SK-MEL-5 (cell line): ENCODE data around the gene TSPAN8. TPM values are rescaled to one million over a fixed set of nuclear protein-coding genes. Genes with fewer than 3 reads are reported as not detected.
"Not testable (repeated sequence)": the region's sequence is repeated elsewhere in the genome, so short reads cannot be mapped to it uniquely, and the experiment has no call there.

Experiments
- DNase-seq: peaks from one replicate; pipeline ENCODE4 v3.0.0-alpha.2; 2016; ENCODE audit warnings: low read depth, low spot score
- in situ Hi-C: cut with HindIII; loops from 2 replicates; pipeline ENCODE4 v1.10.0; 2016; ENCODE audit warnings: low sequenced_read_pairs, high pct_unique_total_duplicates, low pct_unique_long_range_greater_than_20kb
- total RNA-seq: library from RNA; depleted of rRNA; stranded (reverse); fragments of >200 nt; shearing (Covaris generic); gene quantifications from 2 replicates; pipeline ENCODE4 v1.2.3, GENCODE V29; 2014

The TSPAN8 gene
- total RNA-seq, 1 experiment from 2014 or later: 0.50 TPM

- in situ Hi-C loops: no loop called here
- no peak for DNase-seq
These were observed 9.2 kb upstream of the TSPAN8 start for GRCh38 chr12:71166862-71167496.

GRCh38 chr12:71166280-71166679 lies 8.5 kb upstream of the TSPAN8 start:
- in situ Hi-C loops: no loop called here
- no peak for DNase-seq

DNA sequence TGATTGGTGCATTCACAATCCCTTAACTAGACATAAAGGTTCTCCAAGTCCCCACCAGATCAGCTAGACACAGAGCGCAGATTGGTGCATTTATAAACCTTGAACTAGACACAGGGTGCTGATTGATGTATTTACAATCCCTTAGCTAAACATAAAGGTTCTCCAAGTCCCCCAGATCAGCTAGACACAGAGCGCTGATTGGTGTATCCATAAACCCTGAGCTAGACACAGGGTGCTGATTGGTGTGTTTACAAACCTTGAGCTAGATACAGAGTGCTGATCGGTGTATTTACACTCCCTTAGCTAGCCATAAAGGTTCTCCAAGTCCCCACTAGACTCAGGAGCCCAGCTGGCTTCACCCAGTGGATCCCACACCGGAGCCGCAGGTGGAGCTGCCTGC lies 8.0 kb upstream of the TSPAN8 start:
- DNase-seq, in situ Hi-C loops: not testable (repeated sequence)

- DNase-seq: no peak
These were observed 6.9 kb upstream of the TSPAN8 start for GRCh38 chr12:71164568-71165197.

DNA sequence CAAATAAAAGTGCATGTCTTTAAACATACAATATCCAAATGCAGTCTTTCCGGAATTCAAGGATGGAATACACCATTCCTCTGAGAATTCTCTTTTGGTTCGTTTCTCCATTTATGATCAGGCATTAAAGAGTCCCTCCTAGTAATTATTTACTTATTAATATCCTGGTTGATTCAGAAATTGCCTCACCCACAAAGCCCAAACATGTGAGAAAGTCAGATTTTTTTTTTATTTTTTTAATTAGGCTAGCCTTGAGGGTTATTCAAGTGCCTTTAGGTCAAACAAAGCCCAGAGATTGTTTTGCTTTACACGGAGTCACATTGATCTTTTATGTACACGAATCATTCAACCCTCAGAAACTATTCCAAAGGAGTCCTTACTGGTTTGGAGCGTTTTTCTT lies 6.4 kb upstream of the TSPAN8 start:
- DNase-seq: no peak
- in situ Hi-C loops: no loop called here

More at GRCh38 chr12:71164568-71165197, 6.9 kb upstream of the TSPAN8 start:
- in situ Hi-C loops: no loop called here

DNA sequence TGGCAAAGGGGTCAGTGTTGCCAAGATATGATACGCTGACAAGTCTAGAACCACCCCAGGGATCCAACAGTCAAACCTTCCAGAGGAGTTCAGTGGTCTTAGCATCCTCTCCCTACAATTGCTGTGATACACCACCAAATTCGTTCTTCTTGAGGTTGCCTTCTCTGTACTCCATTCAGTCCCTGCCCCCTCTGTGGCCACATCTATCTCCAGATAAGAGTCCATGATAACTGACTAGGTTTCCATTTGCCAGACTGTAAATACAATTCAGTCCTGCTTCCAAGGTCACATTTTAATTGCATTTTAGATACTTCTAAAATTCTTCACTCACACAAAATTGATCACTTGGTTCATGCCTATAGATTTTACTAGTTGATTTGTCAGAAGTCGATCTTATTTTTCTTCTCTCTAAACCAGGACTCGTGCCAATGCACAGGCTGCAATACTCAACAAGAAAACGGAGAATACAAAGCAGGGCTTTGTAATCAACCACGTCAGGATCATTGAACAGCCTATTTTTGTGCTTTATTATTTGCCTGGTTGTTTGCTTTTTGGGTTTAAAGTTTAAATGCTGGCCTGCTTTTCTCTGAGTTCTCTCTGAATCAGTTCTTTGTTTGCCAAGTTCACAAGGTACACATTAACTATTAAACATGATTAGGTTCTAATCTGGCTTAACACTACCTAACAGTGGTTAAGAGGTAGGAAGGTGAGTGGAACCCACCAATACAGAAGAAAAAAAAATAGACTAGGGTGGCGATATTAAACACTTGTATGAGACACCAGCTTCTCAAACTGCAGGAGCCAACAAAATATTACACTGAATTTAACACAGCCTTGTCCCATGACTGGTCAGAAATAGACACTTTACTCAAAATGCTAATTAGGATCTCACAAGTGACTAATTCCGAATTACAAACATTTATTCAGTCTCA lies 5.3 kb upstream of the TSPAN8 start:
- in situ Hi-C loops: no loop called here
- DNase-seq: peak; percentile 78

DNA sequence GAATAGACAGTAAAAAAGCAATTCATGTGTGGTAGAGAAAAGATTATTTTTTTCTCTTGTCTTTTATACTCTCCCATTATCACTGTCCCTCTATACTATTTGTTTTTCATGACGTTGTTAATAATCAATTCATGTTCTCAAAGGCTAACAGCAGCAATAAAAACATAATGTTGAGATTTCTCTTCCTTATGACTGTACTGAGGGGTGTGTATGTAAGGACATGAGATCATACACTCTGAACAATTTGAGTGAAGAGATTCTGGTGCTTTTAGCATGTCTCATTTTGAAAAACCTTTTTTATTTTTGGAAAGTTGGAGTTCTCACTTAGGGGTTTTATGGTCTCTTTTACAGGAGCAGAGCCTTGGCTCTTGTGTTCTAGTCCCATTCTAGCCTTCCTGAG lies 3.8 kb upstream of the TSPAN8 start:
- in situ Hi-C loops: no loop called here
- no peak for DNase-seq

DNA sequence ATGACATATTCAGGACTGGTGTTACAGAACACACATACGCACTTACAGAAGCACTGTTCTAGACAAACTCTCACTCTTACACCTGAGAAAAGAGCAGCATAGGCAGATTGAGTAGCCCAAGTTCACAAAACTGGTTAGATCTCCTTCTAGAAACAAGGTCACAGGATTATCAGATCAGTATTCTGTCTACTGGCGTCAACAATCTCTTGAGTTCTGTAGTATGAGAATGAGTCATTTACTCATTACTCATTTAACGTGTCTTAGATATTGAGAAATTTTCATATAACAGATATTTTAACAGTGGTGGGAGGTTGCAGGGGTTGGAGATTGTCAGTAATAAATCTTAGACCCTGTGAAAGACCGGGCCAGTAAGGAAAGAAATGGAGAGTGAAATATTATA lies 2.8 kb upstream of the TSPAN8 start:
- in situ Hi-C loops: no loop called here
- peak; percentile 16 for DNase-seq

DNA sequence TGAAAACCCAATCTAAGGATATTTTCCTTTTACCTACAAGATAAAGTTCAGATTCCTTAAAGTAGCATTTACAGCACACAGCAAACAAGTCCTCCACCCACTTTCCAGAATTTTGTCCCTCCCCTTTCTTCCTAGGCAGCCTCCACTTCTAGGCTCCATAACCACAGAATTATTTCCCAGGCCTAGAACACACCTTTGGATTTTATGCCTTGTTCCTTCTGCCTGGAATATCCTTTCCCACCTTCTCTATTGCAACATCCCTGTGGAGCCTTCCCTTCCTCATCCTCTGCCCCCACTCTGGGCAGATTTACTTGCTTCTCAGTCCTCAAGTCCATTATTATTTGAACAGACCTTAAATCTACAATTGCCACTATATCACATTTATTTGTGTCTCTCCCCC lies 2.1 kb upstream of the TSPAN8 start:
- in situ Hi-C loops: no loop called here
- no peak for DNase-seq

DNA sequence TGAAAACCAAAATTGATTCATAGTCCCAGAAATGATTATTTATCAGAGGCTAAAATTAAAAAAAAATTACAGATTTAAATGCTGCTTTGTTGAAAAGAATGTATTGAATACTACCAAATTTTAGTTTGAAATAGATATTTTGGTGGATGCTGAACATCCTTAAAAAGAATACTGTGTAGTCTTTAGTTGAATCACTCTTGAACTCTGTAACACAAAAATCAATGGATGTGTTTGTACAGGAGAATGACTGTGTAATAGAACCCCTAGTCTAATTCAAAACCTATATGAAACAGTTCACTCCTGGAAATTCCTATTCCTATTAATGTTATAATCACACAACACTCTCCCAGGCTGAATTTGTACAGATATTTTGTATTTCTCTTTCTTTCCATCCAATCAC lies 1.5 kb upstream of the TSPAN8 start:
- in situ Hi-C loops: no loop called here
- DNase-seq: no peak

- DNase-seq: no peak
- in situ Hi-C loops: no loop called here
These were observed 623 bp upstream of the TSPAN8 start for GRCh38 chr12:71158361-71158882.

- in situ Hi-C loops: no loop called here
- DNase-seq: no peak
These were observed 2.6 kb downstream of the TSPAN8 start for GRCh38 chr12:71155225-71155624.

DNA sequence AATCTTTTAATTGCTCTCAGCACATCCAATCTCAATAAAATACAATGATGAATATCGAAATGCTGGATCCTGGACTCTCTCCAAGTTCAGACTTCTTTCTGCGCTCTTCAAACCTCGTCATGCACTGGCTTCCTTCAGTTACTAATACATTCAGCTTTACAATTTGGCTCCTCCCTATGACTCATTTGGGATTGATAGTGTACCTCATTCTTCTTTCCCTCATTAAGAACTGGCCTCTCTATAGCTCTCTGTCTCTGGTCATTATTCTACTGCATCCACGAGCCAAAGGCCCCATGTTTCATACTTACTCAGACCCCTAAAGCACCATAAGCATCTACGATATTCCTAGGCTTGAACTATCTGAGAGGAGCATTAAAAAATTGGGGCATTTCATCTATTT lies 4.9 kb downstream of the TSPAN8 start:
- in situ Hi-C loops: no loop called here
- DNase-seq: peak; percentile 13

DNA sequence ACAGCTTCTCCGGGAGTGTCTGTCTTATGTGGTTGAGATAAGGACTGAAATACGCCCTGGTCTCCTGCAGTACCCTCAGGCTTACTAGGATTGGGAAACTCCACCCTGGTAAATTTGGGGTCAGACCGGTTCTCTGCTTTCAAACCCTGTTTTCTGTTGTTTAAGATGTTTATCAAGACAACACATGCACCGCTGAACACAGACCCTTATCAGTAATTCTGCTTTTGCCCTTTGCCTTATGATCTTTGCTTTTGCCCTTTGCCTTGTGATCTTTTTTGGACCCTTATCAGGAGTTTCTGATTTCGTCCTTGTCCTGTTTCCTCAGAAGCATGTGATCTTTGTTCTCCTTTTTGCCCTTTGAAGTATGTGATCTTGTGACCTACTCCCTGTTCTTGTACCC lies 7.8 kb downstream of the TSPAN8 start:
- DNase-seq, in situ Hi-C loops: not testable (repeated sequence)

DNA sequence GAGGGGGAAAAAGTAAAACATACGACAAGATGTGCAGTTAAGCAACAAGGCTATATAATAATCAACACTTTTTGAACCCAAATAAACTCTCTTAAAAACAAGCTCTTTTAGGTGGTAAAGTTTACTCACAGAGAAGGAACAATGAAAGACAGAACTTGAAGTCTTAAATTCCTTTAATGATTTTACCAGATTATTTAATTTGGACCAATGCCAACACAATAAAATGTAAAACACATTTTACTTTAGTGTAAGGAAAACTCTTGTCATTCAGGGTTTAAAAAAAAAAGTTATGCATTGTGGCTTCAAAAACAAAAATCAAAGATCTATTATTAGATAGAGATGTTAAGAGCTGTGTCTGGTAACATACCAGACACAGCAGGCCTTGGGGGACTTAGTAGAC lies 13.1 kb downstream of the TSPAN8 start:
- in situ Hi-C loops: no loop called here
- DNase-seq: no peak

- in situ Hi-C loops: no loop called here
These were observed 14.8 kb downstream of the TSPAN8 start for GRCh38 chr12:71142956-71143355.

DNA sequence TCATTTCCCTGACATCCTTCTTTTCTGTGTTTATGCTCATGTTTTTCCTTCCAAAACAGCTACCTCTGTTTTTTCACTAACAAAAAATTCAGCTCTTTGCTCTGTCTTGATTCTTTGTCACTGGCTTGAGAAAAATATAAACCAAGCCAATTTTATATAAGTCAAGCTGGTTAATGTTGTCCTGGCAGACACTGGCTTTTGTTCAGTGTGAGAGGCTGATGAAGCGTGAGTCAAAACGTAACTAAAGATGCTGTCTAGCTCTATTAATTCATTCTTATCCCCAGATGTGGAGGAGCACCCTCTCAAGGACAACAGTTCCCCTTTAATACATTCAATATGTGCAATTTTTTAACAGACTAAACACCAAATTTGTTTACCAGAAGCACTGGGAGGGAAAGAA lies 15.8 kb downstream of the TSPAN8 start:
- in situ Hi-C loops: no loop called here
- no peak for DNase-seq

More at GRCh38 chr12:71142956-71143355, 14.8 kb downstream of the TSPAN8 start:
- no peak for DNase-seq

GRCh38 chr12:71141378-71141926 lies 16.3 kb downstream of the TSPAN8 start:
- in situ Hi-C loops: no loop called here
- no peak for DNase-seq
